GM23338 (cell line): Measurements from ENCODE around the gene CYCS.

Source experiments
- CREB1 ChIP-seq: fragments of 250-450 bp; sonication (Bioruptor Pico); IDR thresholded peaks from 2 replicates; pipeline ENCODE4 v1.5.0; 2020; ENCODE audit warnings: low read depth, mild to moderate bottlenecking, moderate library complexity
- EZH2 ChIP-seq: fragments of 200-600 bp; sonication (generic); IDR thresholded peaks from one replicate; pipeline ENCODE4 v1.8.0; 2017; ENCODE audit warnings: antibody characterized with exemption, mild to moderate bottlenecking, low read depth; ENCODE audit not compliant: unreplicated experiment
- EZH2phosphoT487 ChIP-seq: fragments of 200-600 bp; sonication (generic); IDR thresholded peaks from one replicate; pipeline ENCODE4 v1.8.1; 2018; ENCODE audit warnings: antibody characterized with exemption; ENCODE audit not compliant: unreplicated experiment
- JUNB ChIP-seq: IDR thresholded peaks from one replicate; pipeline ENCODE4 v1.6.1; 2016; ENCODE audit warnings: antibody characterized with exemption; ENCODE audit not compliant: unreplicated experiment
- NANOG ChIP-seq: IDR thresholded peaks from 2 replicates; pipeline ENCODE4 v1.6.1; 2016; ENCODE audit warnings: antibody characterized with exemption, borderline replicate concordance
- POLR2AphosphoS5 ChIP-seq: IDR thresholded peaks from 2 replicates; pipeline ENCODE4 v1.6.1; 2016; ENCODE audit warnings: antibody characterized with exemption, low read depth
- STAT1 ChIP-seq: IDR thresholded peaks from one replicate; pipeline ENCODE4 v1.6.1; 2016; ENCODE audit warnings: antibody characterized with exemption; ENCODE audit not compliant: unreplicated experiment
- ZNF114 ChIP-seq: fragments of 250-450 bp; sonication (Bioruptor Pico); IDR thresholded peaks from 2 replicates; pipeline ENCODE4 v1.5.0; 2020; ENCODE audit warnings: mild to moderate bottlenecking, moderate library complexity
- ZNF331 ChIP-seq: fragments of 250-450 bp; sonication (Bioruptor Pico); IDR thresholded peaks from 2 replicates; pipeline ENCODE4 v1.5.0; 2020; ENCODE audit warnings: low read depth, mild to moderate bottlenecking, moderate library complexity
- TF ChIP-seq, protein P1 (sequence below), 2 experiments: fragments of 200-600 bp in 1 of 2; sonication (generic) in 1 of 2; conservative IDR thresholded peaks; 2 replicates each; pipeline versions ENCODE4 v1.5.1 to v1.6.1; 2016 to 2017; ENCODE audit warnings: antibody characterized with exemption in 2 of 2, low read depth in 2 of 2, mild to moderate bottlenecking in 2 of 2, moderate library complexity in 1 of 2
- TF ChIP-seq, protein P2 (sequence below): IDR thresholded peaks from one replicate; pipeline ENCODE4 v1.6.1; 2018; ENCODE audit warnings: antibody characterized with exemption; ENCODE audit not compliant: unreplicated experiment
- TF ChIP-seq, protein P3 (sequence below): fragments of 250-450 bp; sonication (Bioruptor Pico); IDR thresholded peaks from 2 replicates; pipeline ENCODE4 v1.5.0; 2020; ENCODE audit warnings: mild to moderate bottlenecking, moderate library complexity
- TF ChIP-seq, protein P4 (sequence below): IDR thresholded peaks from 2 replicates; pipeline ENCODE4 v1.6.1; 2016; ENCODE audit warnings: antibody characterized with exemption

DNA sequence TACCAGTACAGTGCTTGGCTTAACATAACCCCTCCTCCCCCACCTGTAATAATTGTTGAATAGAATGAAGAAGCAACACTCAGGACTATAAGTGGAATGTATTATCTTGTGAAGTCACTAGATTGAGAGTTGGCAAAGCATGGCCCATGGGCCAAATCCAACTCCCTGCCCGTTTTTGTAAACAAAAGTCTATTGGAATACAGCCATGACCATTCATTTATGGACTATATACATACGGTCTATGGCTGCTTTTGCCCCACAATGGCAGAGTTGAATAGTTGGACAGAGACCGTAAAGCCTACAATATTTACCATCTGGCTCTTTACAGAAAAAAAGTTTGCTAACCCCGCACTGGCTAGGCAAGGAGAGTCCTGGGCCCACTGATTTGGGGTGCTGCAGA, 48.1 kb upstream of the CYCS start:
- TF ChIP-seq, protein P1, sequence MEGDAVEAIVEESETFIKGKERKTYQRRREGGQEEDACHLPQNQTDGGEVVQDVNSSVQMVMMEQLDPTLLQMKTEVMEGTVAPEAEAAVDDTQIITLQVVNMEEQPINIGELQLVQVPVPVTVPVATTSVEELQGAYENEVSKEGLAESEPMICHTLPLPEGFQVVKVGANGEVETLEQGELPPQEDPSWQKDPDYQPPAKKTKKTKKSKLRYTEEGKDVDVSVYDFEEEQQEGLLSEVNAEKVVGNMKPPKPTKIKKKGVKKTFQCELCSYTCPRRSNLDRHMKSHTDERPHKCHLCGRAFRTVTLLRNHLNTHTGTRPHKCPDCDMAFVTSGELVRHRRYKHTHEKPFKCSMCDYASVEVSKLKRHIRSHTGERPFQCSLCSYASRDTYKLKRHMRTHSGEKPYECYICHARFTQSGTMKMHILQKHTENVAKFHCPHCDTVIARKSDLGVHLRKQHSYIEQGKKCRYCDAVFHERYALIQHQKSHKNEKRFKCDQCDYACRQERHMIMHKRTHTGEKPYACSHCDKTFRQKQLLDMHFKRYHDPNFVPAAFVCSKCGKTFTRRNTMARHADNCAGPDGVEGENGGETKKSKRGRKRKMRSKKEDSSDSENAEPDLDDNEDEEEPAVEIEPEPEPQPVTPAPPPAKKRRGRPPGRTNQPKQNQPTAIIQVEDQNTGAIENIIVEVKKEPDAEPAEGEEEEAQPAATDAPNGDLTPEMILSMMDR (conservative IDR thresholded peaks at IDR 0.05; ENCODE audit: low read depth in 2 of 2) = no peak
- TF ChIP-seq POLR2AphosphoS5 (no peak), EZH2 (no peak), CREB1 (CRISPR knock-in tag) (no peak), STAT1 (no peak), EZH2phosphoT487 (no peak), ZNF114 (CRISPR knock-in tag) (no peak), JUNB (no peak), ZNF331 (CRISPR knock-in tag) (no peak), NANOG (no peak)
- TF ChIP-seq, protein P2, sequence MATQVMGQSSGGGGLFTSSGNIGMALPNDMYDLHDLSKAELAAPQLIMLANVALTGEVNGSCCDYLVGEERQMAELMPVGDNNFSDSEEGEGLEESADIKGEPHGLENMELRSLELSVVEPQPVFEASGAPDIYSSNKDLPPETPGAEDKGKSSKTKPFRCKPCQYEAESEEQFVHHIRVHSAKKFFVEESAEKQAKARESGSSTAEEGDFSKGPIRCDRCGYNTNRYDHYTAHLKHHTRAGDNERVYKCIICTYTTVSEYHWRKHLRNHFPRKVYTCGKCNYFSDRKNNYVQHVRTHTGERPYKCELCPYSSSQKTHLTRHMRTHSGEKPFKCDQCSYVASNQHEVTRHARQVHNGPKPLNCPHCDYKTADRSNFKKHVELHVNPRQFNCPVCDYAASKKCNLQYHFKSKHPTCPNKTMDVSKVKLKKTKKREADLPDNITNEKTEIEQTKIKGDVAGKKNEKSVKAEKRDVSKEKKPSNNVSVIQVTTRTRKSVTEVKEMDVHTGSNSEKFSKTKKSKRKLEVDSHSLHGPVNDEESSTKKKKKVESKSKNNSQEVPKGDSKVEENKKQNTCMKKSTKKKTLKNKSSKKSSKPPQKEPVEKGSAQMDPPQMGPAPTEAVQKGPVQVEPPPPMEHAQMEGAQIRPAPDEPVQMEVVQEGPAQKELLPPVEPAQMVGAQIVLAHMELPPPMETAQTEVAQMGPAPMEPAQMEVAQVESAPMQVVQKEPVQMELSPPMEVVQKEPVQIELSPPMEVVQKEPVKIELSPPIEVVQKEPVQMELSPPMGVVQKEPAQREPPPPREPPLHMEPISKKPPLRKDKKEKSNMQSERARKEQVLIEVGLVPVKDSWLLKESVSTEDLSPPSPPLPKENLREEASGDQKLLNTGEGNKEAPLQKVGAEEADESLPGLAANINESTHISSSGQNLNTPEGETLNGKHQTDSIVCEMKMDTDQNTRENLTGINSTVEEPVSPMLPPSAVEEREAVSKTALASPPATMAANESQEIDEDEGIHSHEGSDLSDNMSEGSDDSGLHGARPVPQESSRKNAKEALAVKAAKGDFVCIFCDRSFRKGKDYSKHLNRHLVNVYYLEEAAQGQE = no peak
- TF ChIP-seq, protein P3, sequence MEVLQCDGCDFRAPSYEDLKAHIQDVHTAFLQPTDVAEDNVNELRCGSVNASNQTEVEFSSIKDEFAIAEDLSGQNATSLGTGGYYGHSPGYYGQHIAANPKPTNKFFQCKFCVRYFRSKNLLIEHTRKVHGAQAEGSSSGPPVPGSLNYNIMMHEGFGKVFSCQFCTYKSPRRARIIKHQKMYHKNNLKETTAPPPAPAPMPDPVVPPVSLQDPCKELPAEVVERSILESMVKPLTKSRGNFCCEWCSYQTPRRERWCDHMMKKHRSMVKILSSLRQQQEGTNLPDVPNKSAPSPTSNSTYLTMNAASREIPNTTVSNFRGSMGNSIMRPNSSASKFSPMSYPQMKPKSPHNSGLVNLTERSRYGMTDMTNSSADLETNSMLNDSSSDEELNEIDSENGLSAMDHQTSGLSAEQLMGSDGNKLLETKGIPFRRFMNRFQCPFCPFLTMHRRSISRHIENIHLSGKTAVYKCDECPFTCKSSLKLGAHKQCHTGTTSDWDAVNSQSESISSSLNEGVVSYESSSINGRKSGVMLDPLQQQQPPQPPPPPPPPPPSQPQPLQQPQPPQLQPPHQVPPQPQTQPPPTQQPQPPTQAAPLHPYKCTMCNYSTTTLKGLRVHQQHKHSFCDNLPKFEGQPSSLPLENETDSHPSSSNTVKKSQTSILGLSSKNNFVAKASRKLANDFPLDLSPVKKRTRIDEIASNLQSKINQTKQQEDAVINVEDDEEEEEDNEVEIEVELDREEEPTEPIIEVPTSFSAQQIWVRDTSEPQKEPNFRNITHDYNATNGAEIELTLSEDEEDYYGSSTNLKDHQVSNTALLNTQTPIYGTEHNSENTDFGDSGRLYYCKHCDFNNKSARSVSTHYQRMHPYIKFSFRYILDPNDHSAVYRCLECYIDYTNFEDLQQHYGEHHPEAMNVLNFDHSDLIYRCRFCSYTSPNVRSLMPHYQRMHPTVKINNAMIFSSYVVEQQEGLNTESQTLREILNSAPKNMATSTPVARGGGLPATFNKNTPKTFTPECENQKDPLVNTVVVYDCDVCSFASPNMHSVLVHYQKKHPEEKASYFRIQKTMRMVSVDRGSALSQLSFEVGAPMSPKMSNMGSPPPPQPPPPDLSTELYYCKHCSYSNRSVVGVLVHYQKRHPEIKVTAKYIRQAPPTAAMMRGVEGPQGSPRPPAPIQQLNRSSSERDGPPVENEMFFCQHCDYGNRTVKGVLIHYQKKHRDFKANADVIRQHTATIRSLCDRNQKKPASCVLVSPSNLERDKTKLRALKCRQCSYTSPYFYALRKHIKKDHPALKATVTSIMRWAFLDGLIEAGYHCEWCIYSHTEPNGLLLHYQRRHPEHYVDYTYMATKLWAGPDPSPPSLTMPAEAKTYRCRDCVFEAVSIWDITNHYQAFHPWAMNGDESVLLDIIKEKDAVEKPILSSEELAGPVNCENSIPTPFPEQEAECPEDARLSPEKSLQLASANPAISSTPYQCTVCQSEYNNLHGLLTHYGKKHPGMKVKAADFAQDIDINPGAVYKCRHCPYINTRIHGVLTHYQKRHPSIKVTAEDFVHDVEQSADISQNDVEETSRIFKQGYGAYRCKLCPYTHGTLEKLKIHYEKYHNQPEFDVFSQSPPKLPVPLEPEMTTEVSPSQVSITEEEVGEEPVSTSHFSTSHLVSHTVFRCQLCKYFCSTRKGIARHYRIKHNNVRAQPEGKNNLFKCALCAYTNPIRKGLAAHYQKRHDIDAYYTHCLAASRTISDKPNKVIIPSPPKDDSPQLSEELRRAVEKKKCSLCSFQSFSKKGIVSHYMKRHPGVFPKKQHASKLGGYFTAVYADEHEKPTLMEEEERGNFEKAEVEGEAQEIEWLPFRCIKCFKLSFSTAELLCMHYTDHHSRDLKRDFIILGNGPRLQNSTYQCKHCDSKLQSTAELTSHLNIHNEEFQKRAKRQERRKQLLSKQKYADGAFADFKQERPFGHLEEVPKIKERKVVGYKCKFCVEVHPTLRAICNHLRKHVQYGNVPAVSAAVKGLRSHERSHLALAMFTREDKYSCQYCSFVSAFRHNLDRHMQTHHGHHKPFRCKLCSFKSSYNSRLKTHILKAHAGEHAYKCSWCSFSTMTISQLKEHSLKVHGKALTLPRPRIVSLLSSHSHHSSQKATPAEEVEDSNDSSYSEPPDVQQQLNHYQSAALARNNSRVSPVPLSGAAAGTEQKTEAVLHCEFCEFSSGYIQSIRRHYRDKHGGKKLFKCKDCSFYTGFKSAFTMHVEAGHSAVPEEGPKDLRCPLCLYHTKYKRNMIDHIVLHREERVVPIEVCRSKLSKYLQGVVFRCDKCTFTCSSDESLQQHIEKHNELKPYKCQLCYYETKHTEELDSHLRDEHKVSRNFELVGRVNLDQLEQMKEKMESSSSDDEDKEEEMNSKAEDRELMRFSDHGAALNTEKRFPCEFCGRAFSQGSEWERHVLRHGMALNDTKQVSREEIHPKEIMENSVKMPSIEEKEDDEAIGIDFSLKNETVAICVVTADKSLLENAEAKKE (CRISPR knock-in tag) = no peak
- TF ChIP-seq, protein P4, sequence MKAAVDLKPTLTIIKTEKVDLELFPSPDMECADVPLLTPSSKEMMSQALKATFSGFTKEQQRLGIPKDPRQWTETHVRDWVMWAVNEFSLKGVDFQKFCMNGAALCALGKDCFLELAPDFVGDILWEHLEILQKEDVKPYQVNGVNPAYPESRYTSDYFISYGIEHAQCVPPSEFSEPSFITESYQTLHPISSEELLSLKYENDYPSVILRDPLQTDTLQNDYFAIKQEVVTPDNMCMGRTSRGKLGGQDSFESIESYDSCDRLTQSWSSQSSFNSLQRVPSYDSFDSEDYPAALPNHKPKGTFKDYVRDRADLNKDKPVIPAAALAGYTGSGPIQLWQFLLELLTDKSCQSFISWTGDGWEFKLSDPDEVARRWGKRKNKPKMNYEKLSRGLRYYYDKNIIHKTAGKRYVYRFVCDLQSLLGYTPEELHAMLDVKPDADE = no peak
